Panc1 (cell line): ENCODE results near the gene TRAPPC14. TPM values are rescaled to one million over a fixed set of nuclear protein-coding genes. Genes with fewer than 3 reads are reported as not detected.
"Not testable (repeated sequence)": the region's sequence is repeated elsewhere in the genome, so short reads cannot be mapped to it uniquely, and the experiment has no call there.

Source experiments
- ATAC-seq: fragments of 200-7000 bp; cut with Tn5 transposase; 2 replicates; pipeline ENCODE4 v1.9.1; 2020; ENCODE audit warnings: mild to moderate bottlenecking, moderate library complexity
- BruUV-seq: library from RNA; stranded (reverse); fragments of 400-500 nt; replicated peaks from 2 replicates; lab custom pipeline; 2021; lab: Mats Ljungman, UMichigan
- CTCF ChIA-PET: fragments of 300-600 bp; sonication (Branson Sonifier 250); formaldehyde crosslinking; loops from one replicate; lab custom pipeline; 2022; ENCODE audit warnings: antibody characterized with exemption; lab: Charles Lee
- POLR2A ChIA-PET: fragments of 300-600 bp; sonication (Branson Sonifier 250); formaldehyde crosslinking; loops from one replicate; lab custom pipeline; 2022; ENCODE audit warnings: antibody characterized with exemption; lab: Charles Lee
- DNase-seq: peaks from one replicate; pipeline ENCODE4 v3.0.0-alpha.2; 2010; ENCODE audit warnings: low read depth, low spot score
- H3K27ac ChIP-seq: 2 replicates; pipeline ENCODE4 v1.5.1; 2011; ENCODE audit warnings: mild to moderate bottlenecking, low read length, inconsistent platforms
- H3K27me3 ChIP-seq: fragments of 200-500 bp; sonication (Bioruptor generic); 2 replicates; pipeline ENCODE4 v1.6.0; 2014; ENCODE audit warnings: low read length, inconsistent platforms; ENCODE audit not compliant: control insufficient read depth, insufficient read depth
- H3K36me3 ChIP-seq: fragments of 200-500 bp; sonication (Bioruptor generic); 2 replicates; pipeline ENCODE4 v1.5.1; 2014; ENCODE audit warnings: inconsistent platforms, mild to moderate bottlenecking, low read length, moderate library complexity; ENCODE audit not compliant: control insufficient read depth, insufficient read depth
- H3K4me1 ChIP-seq: 2 replicates; pipeline ENCODE4 v1.5.1; 2011; ENCODE audit warnings: inconsistent platforms, mild to moderate bottlenecking, low read length, moderate library complexity; ENCODE audit not compliant: control insufficient read depth, insufficient read depth
- H3K4me3 ChIP-seq, 2 experiments: 2 replicates each; pipeline ENCODE4 v1.5.1; 2011 to 2012; ENCODE audit warnings: low read depth in 2 of 2, low read length in 2 of 2, mild to moderate bottlenecking in 2 of 2, inconsistent platforms in 1 of 2, moderate library complexity in 1 of 2
- H3K9me3 ChIP-seq: fragments of 200-500 bp; sonication (Bioruptor generic); 2 replicates; pipeline ENCODE4 v1.5.1; 2014; ENCODE audit warnings: low read depth, mild to moderate bottlenecking, inconsistent platforms, low read length, moderate library complexity; ENCODE audit not compliant: control insufficient read depth, insufficient read depth
- CTCF ChIP-seq: fragments of 450-650 bp; IDR thresholded peaks from 2 replicates; pipeline ENCODE4 v1.5.1; 2017; ENCODE audit warnings: mild to moderate bottlenecking
- POLR2AphosphoS5 ChIP-seq: IDR thresholded peaks from 2 replicates; pipeline ENCODE4 v1.6.1; 2012; ENCODE audit warnings: mild to moderate bottlenecking, low read depth, low read length, moderate library complexity
- REST ChIP-seq, 2 experiments: IDR thresholded peaks; 2 replicates each; pipeline ENCODE4 v1.6.1; 2011 to 2012; ENCODE audit warnings: low read depth in 2 of 2, control low read depth in 1 of 2, low read length in 1 of 2, mild to moderate bottlenecking in 1 of 2, moderate library complexity in 1 of 2; ENCODE audit not compliant: insufficient read depth in 1 of 2
- SIN3A ChIP-seq: IDR thresholded peaks from 2 replicates; pipeline ENCODE4 v1.6.1; 2012; ENCODE audit warnings: low read depth, mild to moderate bottlenecking, low read length, moderate library complexity, borderline replicate concordance; ENCODE audit not compliant: insufficient read depth
- TCF7L2 ChIP-seq: IDR thresholded peaks from 2 replicates; pipeline ENCODE4 v1.6.1; 2011; ENCODE audit warnings: mild to moderate bottlenecking, low read depth, low read length, inconsistent platforms
- in situ Hi-C: cut with HindIII; loops from 2 replicates; pipeline ENCODE4 v1.10.0; 2016; ENCODE audit warnings: low sequenced_read_pairs, low pct_unique_long_range_greater_than_20kb
- intact Hi-C: fragments of 100-400 bp; cut with micrococcal nuclease; formaldehyde crosslinking; loops from one replicate; pipeline ENCODE4 v1.10.0; 2022; ENCODE audit not compliant: unreplicated experiment
- total RNA-seq: library from RNA; stranded (reverse); gene quantifications from one replicate; pipeline ENCODE4 v1.2.1, GENCODE V29; 2021; ENCODE audit not compliant: unreplicated experiment

Gene TRAPPC14
- total RNA-seq, 1 experiment from 2014 or later, result 33.2 TPM

- CTCF ChIA-PET, result interaction anchor here (0.6 to 1.0 kb wide), 2 partner anchors 17 to 125 kb away, joined by 3 to 6 read pairs; no protein-coding TSS in a partner anchor
- intact Hi-C loops, result no loop called here
Observed at GRCh38 chr7:100148225-100148558, 10.3 kb downstream of the TRAPPC14 start.

GRCh38 chr7:100147278-100147677 lies 11.2 kb downstream of the TRAPPC14 start:
- no peak for ATAC-seq
- no peaks in the 10 kb centered on the region for H3K36me3 ChIP-seq
- H3K4me1 ChIP-seq, result peaks cover 5% of the 10 kb centered on the region; the same call in 1 of the 2 replicates
- CTCF ChIA-PET, result no interaction called here
- POLR2A ChIA-PET, result no interaction called here
- in situ Hi-C loops, result no loop called here
- BruUV-seq, result no TSS peak
- TF ChIP-seq REST (IDR thresholded peaks at IDR 0.05; ENCODE audit: insufficient read depth in 1 of 2, low read depth in 2 of 2, low read length in 1 of 2) (no peak), CTCF (no peak)
- no peaks in the 10 kb centered on the region for H3K9me3 ChIP-seq
- DNase-seq, result no peak
- H3K27ac ChIP-seq, result no peak overlapping the region
- H3K4me3 ChIP-seq, result no peak overlapping the region
- intact Hi-C loops, result no loop called here
- no peaks in the 10 kb centered on the region for H3K27me3 ChIP-seq

More at GRCh38 chr7:100148225-100148558, 10.3 kb downstream of the TRAPPC14 start:
- Histone ChIP-seq H3K9me3 (no peaks in the 10 kb centered on the region), H3K4me3 (peak overlapping the region; percentile 77 to 95), H3K27ac (peak overlapping the region; percentile 84), H3K4me1 (peaks cover 8% of the 10 kb centered on the region), H3K36me3 (no peaks in the 10 kb centered on the region), H3K27me3 (no peaks in the 10 kb centered on the region)
- ATAC-seq (no peak; the same call in 1 of the 2 replicates), DNase-seq (no peak)
- no TSS peak for BruUV-seq
- TF ChIP-seq REST (IDR thresholded peaks at IDR 0.05; ENCODE audit: insufficient read depth in 1 of 2, low read depth in 2 of 2, low read length in 1 of 2) (no peak), SIN3A (no peak), TCF7L2 (no peak), CTCF (no peak), POLR2AphosphoS5 (no peak)
- POLR2A ChIA-PET, result no interaction called here
- in situ Hi-C loops, result no loop called here

- DNase-seq, ATAC-seq, H3K9me3 ChIP-seq, H3K36me3 ChIP-seq, in situ Hi-C loops, H3K4me1 ChIP-seq, H3K4me3 ChIP-seq, intact Hi-C loops, H3K27me3 ChIP-seq, H3K27ac ChIP-seq, BruUV-seq: not testable (repeated sequence)
- ChIA-PET CTCF (interaction anchor here (0.6 to 0.7 kb wide), 3 partner anchors 41 to 186 kb away, joined by 4 to 5 read pairs (median 4); no protein-coding TSS in a partner anchor), POLR2A (interaction anchor here (0.6 kb wide), 1 partner anchor 239 kb away, joined by 3 read pairs; no protein-coding TSS in a partner anchor)
Observed at GRCh38 chr7:100146350-100146749, 12.2 kb downstream of the TRAPPC14 start.
